Fibroblast of lung (primary cell): ENCODE results near the gene MRPL33. TPM values are rescaled to one million over a fixed set of nuclear protein-coding genes. Genes with fewer than 3 reads are reported as not detected.

ENCODE experiments used
- DNase-seq, 2 donors: peaks; one replicate each; pipeline versions ENCODE4 v3.0.0 to v3.0.0-alpha.2; 2010; ENCODE audit warnings: low read depth in 2 of 2
- H2AFZ ChIP-seq: 2 replicates; pipeline ENCODE4 v1.5.1; 2012; ENCODE audit warnings: low read length, control low read depth, inconsistent platforms
- H3K27ac ChIP-seq: 2 replicates; pipeline ENCODE4 v1.5.1; 2011; ENCODE audit warnings: low read length, control low read depth; ENCODE audit not compliant: insufficient read depth
- H3K27me3 ChIP-seq: 2 replicates; pipeline ENCODE4 v1.5.1; 2011; ENCODE audit warnings: mild to moderate bottlenecking, low read length; ENCODE audit not compliant: control insufficient read depth, insufficient read depth
- H3K36me3 ChIP-seq: 2 replicates; pipeline ENCODE4 v1.5.1; 2011; ENCODE audit warnings: low read length; ENCODE audit not compliant: control insufficient read depth, insufficient read depth
- H3K4me1 ChIP-seq: 2 replicates; pipeline ENCODE4 v1.5.1; 2011; ENCODE audit warnings: low read length; ENCODE audit not compliant: control insufficient read depth, insufficient read depth; ENCODE audit errors: extremely low read depth
- H3K4me2 ChIP-seq: 2 replicates; pipeline ENCODE4 v1.5.1; 2011; ENCODE audit warnings: low read length, control low read depth; ENCODE audit not compliant: insufficient read depth; ENCODE audit errors: extremely low read depth
- H3K4me3 ChIP-seq, 4 experiments: fragments of 200-600 bp in 1 of 4; sonication (generic) in 1 of 4; replicated peaks in 1 of 4; 2 replicates each; pipeline ENCODE4 v1.5.1; 2011 to 2016; ENCODE audit warnings: low read length in 4 of 4, low read depth in 3 of 4, mild to moderate bottlenecking in 3 of 4, control low read depth in 2 of 4, inconsistent platforms in 1 of 4, mixed read lengths in 1 of 4; ENCODE audit not compliant: insufficient read depth in 1 of 4; ENCODE audit errors: control extremely low read depth in 1 of 4
- H3K79me2 ChIP-seq: 2 replicates; pipeline ENCODE4 v1.5.1; 2012; ENCODE audit warnings: mild to moderate bottlenecking, low read length, inconsistent platforms; ENCODE audit not compliant: control insufficient read depth, insufficient read depth
- H3K9ac ChIP-seq: 2 replicates; pipeline ENCODE4 v1.5.1; 2011; ENCODE audit warnings: mild to moderate bottlenecking, low read length, control low read depth; ENCODE audit not compliant: insufficient read depth
- H3K9me3 ChIP-seq: 2 replicates; pipeline ENCODE4 v1.5.1; 2012; ENCODE audit warnings: low read depth, low read length; ENCODE audit not compliant: control insufficient read depth, insufficient read depth
- H4K20me1 ChIP-seq: 2 replicates; pipeline ENCODE4 v1.5.1; 2011; ENCODE audit warnings: low read length; ENCODE audit not compliant: control insufficient read depth, insufficient read depth; ENCODE audit errors: extremely low read depth
- EZH2 ChIP-seq: IDR thresholded peaks from 2 replicates; pipeline ENCODE4 v1.5.1; 2012; ENCODE audit warnings: low read length, control low read depth, mild to moderate bottlenecking; ENCODE audit errors: missing control alignments
- polyA plus RNA-seq, 2 donors: library from polyadenylated mRNA; depleted of rRNA in 1 of 2; stranded (reverse) in 1 of 2; unstranded in 1 of 2; fragments of >200 nt; gene quantifications; 2 replicates each; pipeline ENCODE4 v1.2.1, GENCODE V29; 2011 to 2012; ENCODE audit warnings: missing spikeins in 1 of 2
- total RNA-seq: library from RNA; depleted of rRNA; stranded (reverse); fragments of >200 nt; gene quantifications from 2 replicates; pipeline ENCODE4 v1.2.1, GENCODE V29; 2014
- TF ChIP-seq, protein P1 (sequence below), 2 donors: IDR thresholded peaks in 1 of 2; conservative IDR thresholded peaks in 1 of 2; 1 replicate in 1 of 2; 2 replicates in 1 of 2; pipeline ENCODE4 v1.5.1; 2011 to 2012; ENCODE audit warnings: low read length in 2 of 2, control low read depth in 1 of 2, inconsistent platforms in 1 of 2, low read depth in 1 of 2, mild to moderate bottlenecking in 1 of 2

MRPL33 gene
- total and polyA plus RNA-seq, 2 donors (not counting 1 experiment from before 2014, with no cell fraction given) = 85.9 to 178 TPM

DNA sequence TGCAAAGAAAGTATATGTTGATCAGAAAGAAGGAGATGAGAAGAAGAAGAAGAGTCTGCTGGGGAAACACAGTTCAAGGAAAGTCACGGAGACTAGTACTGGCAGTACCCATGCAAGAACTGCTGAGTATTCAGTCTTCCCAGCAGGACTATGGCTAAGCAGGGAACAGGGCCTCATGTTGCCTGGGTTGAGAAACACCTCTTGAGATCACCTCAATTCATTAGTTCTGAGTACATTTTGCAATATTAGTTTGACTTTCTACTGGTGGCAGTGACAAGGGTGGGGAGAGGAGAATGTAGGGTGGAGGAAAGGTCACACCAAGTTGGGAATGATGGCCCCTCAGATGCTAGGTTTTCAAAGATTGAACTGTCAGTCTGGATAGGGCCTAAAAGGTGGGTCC lies 50.5 kb downstream of the MRPL33 start:
- no peak overlapping the region for H3K27ac ChIP-seq
- no peak overlapping the region for H3K9ac ChIP-seq
- no peak for TF ChIP-seq EZH2
- TF ChIP-seq, protein P1, sequence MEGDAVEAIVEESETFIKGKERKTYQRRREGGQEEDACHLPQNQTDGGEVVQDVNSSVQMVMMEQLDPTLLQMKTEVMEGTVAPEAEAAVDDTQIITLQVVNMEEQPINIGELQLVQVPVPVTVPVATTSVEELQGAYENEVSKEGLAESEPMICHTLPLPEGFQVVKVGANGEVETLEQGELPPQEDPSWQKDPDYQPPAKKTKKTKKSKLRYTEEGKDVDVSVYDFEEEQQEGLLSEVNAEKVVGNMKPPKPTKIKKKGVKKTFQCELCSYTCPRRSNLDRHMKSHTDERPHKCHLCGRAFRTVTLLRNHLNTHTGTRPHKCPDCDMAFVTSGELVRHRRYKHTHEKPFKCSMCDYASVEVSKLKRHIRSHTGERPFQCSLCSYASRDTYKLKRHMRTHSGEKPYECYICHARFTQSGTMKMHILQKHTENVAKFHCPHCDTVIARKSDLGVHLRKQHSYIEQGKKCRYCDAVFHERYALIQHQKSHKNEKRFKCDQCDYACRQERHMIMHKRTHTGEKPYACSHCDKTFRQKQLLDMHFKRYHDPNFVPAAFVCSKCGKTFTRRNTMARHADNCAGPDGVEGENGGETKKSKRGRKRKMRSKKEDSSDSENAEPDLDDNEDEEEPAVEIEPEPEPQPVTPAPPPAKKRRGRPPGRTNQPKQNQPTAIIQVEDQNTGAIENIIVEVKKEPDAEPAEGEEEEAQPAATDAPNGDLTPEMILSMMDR (conservative IDR thresholded peaks at IDR 0.05 in 1 of 2, IDR thresholded peaks at IDR 0.05 in 1 of 2; ENCODE audit: low read depth in 1 of 2, low read length in 2 of 2) = no peak
- H3K27me3 ChIP-seq = no peaks in the 10 kb centered on the region
- no peaks in the 10 kb centered on the region for H3K79me2 ChIP-seq
- no peaks in the 10 kb centered on the region for H3K4me1 ChIP-seq
- H3K4me3 ChIP-seq = no peak overlapping the region
- H3K4me2 ChIP-seq = no peak overlapping the region
- no peak for DNase-seq
- no peaks in the 10 kb centered on the region for H3K9me3 ChIP-seq
- no peak overlapping the region for H2AFZ ChIP-seq
- no peaks in the 10 kb centered on the region for H4K20me1 ChIP-seq
- no peaks in the 10 kb centered on the region for H3K36me3 ChIP-seq

DNA sequence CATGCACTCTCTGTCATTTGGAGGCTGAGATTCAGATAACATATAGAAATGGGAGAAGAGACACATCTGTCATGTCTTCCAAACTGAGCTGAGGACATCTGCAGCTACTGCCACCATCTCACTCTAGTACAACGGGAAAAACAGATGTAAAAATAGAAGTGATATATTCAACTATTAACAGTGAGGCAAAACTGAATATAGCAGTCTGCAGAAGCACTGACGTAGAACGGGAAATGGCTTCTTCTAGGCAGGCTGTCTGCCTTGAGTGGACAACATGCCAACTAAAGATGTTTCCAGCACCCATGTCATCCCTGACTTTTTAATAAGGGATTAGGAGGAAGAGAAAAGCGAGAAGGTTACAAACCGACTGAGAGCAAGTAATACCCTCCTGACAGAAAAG lies 51.6 kb downstream of the MRPL33 start:
- Histone ChIP-seq H2AFZ (no peak overlapping the region), H3K27ac (no peak overlapping the region), H3K4me1 (no peaks in the 10 kb centered on the region), H3K9ac (no peak overlapping the region), H3K4me3 (no peak overlapping the region), H3K36me3 (no peaks in the 10 kb centered on the region), H3K27me3 (no peaks in the 10 kb centered on the region), H3K9me3 (no peaks in the 10 kb centered on the region), H3K79me2 (no peaks in the 10 kb centered on the region), H3K4me2 (no peak overlapping the region), H4K20me1 (no peaks in the 10 kb centered on the region)
- TF ChIP-seq EZH2 = no peak
- TF ChIP-seq, protein P1 (conservative IDR thresholded peaks at IDR 0.05 in 1 of 2, IDR thresholded peaks at IDR 0.05 in 1 of 2; ENCODE audit: low read depth in 1 of 2, low read length in 2 of 2) = no peak
- no peak for DNase-seq

DNA sequence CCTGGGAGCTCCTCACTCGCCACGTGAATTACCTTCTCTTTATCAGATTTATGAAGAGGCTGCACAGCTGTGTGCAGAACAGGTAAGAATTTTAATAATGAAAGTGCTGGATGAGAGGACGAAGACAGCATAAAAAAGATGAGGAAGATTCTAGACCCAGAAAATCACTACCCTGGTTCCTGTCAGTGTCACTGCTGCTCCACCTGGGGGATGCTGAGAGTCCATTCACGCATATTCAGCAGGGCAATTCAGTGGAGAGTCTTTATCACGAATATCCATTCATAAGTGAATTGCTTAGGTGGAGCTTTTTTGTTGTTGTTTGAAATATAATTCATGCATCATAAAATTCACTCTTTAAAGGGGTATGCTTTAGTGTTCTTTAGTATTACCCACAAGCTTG lies 52.0 kb downstream of the MRPL33 start:
- Histone ChIP-seq H3K4me2 (no peak overlapping the region), H2AFZ (no peak overlapping the region), H3K4me3 (no peak overlapping the region), H3K9me3 (no peaks in the 10 kb centered on the region), H3K27ac (no peak overlapping the region), H3K9ac (no peak overlapping the region), H3K36me3 (no peaks in the 10 kb centered on the region), H3K4me1 (no peaks in the 10 kb centered on the region), H3K27me3 (no peaks in the 10 kb centered on the region), H3K79me2 (no peaks in the 10 kb centered on the region), H4K20me1 (no peaks in the 10 kb centered on the region)
- TF ChIP-seq EZH2 = no peak
- TF ChIP-seq, protein P1 (conservative IDR thresholded peaks at IDR 0.05 in 1 of 2, IDR thresholded peaks at IDR 0.05 in 1 of 2; ENCODE audit: low read depth in 1 of 2, low read length in 2 of 2) = no peak
- no peak for DNase-seq
